Measurements from ENCODE around the gene SLC25A31. TPM values are rescaled to one million over a fixed set of nuclear protein-coding genes. Genes with fewer than 3 reads are reported as not detected.
A peak's percentile ranks its signal among the peaks of the same experiment; 100 is the strongest.

The SLC25A31 gene
- total RNA-seq: not detected
- long read RNA-seq: 0 reads

DNA sequence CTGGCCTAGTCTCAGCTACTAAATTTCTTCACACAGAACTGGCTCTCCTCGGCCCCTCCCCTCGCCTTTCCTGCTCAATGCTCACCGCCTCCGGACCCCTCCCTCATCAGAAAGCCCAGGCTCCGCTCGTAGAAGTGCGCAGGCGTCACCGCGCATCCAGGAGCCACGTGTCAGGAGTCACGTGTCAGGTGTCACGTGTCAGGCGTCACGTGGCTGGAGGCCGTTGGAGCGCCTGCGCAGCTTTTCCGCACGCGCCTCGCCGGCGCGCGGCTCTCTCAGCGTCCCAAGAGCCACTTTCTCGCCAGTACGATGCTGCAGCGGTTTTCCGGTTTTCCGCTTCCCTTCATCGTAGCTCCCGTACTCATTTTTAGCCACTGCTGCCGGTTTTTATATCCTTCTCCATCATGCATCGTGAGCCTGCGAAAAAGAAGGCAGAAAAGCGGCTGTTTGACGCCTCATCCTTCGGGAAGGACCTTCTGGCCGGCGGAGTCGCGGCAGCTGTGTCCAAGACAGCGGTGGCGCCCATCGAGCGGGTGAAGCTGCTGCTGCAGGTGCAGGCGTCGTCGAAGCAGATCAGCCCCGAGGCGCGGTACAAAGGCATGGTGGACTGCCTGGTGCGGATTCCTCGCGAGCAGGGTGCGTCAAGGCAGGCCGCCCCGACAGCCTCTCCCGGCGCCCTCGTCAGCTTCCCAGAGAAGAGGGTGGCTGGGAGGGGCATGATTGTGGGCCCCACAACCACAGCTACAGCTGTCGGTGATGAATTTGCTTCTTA, at the start of gene SLC25A31:
Gene SLC25A31, plus strand, starts transcription at position 259 of the 772 bp plus-strand sequence. Its CDS starts 146 bp downstream, at position 405.
- H3K9me3 ChIP-seq: no peaks in the 10 kb centered on the region
- 87% methylated on average over 34 of the region's 64 CpGs for WGBS (ENCODE audit: insufficient coverage, low coverage, low lambda C conversion rate, missing lambda C conversion rate)
- no peak within 1 kb of the TSS for H3K4me3 ChIP-seq
- DNase-seq: peak in 1 of 3 donors; percentile 51
- H3K27ac ChIP-seq: no peak within 1 kb of the TSS
- H3K36me3 ChIP-seq: no peaks in the 10 kb centered on the region
- no peak for TF ChIP-seq POLR2A (IDR thresholded peaks at IDR 0.05)
- TF ChIP-seq, protein P1, sequence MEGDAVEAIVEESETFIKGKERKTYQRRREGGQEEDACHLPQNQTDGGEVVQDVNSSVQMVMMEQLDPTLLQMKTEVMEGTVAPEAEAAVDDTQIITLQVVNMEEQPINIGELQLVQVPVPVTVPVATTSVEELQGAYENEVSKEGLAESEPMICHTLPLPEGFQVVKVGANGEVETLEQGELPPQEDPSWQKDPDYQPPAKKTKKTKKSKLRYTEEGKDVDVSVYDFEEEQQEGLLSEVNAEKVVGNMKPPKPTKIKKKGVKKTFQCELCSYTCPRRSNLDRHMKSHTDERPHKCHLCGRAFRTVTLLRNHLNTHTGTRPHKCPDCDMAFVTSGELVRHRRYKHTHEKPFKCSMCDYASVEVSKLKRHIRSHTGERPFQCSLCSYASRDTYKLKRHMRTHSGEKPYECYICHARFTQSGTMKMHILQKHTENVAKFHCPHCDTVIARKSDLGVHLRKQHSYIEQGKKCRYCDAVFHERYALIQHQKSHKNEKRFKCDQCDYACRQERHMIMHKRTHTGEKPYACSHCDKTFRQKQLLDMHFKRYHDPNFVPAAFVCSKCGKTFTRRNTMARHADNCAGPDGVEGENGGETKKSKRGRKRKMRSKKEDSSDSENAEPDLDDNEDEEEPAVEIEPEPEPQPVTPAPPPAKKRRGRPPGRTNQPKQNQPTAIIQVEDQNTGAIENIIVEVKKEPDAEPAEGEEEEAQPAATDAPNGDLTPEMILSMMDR (IDR thresholded peaks at IDR 0.05): no peak
- no peak for ATAC-seq
- no peaks in the 10 kb centered on the region for H3K27me3 ChIP-seq
- intact Hi-C loops (cut with DNase I): loop anchor here in 1 of 2 donors (5.0 kb wide), 1 partner anchor 123 kb away; no protein-coding TSS in a partner anchor
- H3K4me1 ChIP-seq: no peaks in the 10 kb centered on the region

DNA sequence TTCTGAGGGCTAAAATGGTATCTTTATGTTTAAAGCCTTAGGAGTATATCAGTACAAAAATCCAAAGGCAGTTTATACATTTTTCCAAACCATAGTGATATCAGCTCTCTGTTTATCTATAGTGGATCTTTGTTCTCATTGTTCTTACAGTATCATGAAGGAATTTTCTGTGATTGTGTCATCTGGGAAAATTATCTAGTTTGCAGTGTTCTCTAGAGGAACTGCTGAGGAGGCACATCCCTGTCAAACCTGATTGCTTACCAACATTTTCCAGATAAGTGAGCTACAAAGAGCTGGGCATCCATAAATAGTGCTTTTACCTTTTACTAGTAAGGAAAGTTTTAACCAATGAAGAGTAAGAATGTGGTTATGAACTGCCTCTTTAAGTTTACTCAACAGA, 44.9 kb upstream of the SLC25A31 start:
- TF ChIP-seq, protein P1 (IDR thresholded peaks at IDR 0.05): no peak
- TF ChIP-seq POLR2A (IDR thresholded peaks at IDR 0.05): no peak
- intact Hi-C loops (cut with DNase I): no loop called here

DNA sequence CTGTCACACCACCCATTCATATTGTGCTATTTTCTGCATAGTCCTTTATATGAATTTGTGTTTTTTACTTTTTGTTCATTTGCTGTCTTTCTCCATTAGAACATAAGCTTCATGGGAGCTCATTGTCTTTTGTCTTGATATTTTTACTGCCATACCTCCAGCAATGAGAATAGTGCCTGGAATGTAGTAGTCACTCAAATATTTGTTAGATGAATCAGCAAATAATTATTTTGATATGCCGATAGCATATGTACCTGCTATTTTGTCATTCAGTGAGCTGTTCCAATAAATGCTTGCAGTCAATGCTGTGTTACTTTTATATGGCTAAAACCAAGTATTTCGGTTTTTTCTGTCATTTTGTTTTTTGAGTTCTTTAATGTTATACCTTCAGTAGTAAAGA, 43.5 kb upstream of the SLC25A31 start:
- Histone ChIP-seq H3K9me3 (no peaks in the 10 kb centered on the region), H3K4me3 (no peak overlapping the region), H3K27ac (no peak overlapping the region), H3K27me3 (no peaks in the 10 kb centered on the region), H3K36me3 (no peaks in the 10 kb centered on the region), H3K4me1 (no peaks in the 10 kb centered on the region)
- 77% methylated on average over 2 of the region's 2 CpGs for WGBS (ENCODE audit: insufficient coverage, low coverage, low lambda C conversion rate, missing lambda C conversion rate)
- no peak for DNase-seq
- intact Hi-C loops (cut with DNase I): no loop called here
- no peak for ATAC-seq
- TF ChIP-seq, protein P1 (IDR thresholded peaks at IDR 0.05): no peak
- no peak for TF ChIP-seq POLR2A (IDR thresholded peaks at IDR 0.05)

More for the DNA sequence above, 44.9 kb upstream of the SLC25A31 start:
- no peaks in the 10 kb centered on the region for H3K4me1 ChIP-seq
- no peaks in the 10 kb centered on the region for H3K9me3 ChIP-seq
- H3K27me3 ChIP-seq: no peaks in the 10 kb centered on the region
- ATAC-seq (no peak), DNase-seq (no peak)
- no peak overlapping the region for H3K4me3 ChIP-seq
- no peak overlapping the region for H3K27ac ChIP-seq
- H3K36me3 ChIP-seq: no peaks in the 10 kb centered on the region

DNA sequence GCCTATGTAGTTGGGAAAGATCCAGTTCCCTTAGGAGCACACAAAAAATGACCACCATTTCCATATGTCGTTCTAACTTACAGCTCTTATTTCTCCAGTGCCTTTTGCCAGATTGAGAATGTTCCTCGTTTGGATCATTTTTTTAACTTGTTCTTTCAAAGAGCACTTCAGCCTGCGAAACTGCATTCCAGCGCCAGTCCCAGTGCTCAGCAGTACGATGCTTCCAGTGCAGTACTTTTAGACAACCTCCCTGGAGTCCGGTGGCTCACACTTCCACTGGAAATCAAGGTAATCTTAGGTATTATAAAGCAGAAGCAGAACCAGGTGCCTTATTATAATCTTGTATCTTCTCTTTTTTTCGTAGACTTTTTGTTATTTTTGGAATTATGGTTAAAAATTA, 42.6 kb upstream of the SLC25A31 start:
- intact Hi-C loops (cut with DNase I): no loop called here
- WGBS (ENCODE audit: insufficient coverage, low coverage, low lambda C conversion rate, missing lambda C conversion rate): 76% methylated on average over 7 of the region's 7 CpGs
- H3K9me3 ChIP-seq: no peaks in the 10 kb centered on the region
- H3K27ac ChIP-seq: no peak overlapping the region
- no peaks in the 10 kb centered on the region for H3K4me1 ChIP-seq
- H3K36me3 ChIP-seq: no peaks in the 10 kb centered on the region
- no peaks in the 10 kb centered on the region for H3K27me3 ChIP-seq
- ATAC-seq (no peak), DNase-seq (no peak)
- no peak overlapping the region for H3K4me3 ChIP-seq
- TF ChIP-seq, protein P1 (IDR thresholded peaks at IDR 0.05): no peak

Measured in right lobe of liver (tissue), 6 donors.